ENCODE data around the gene C1orf35. TPM values are rescaled to one million over a fixed set of nuclear protein-coding genes. Genes with fewer than 3 reads are reported as not detected.
A peak's percentile ranks its signal among the peaks of the same experiment; 100 is the strongest.

The C1orf35 gene
- total RNA-seq, 1 donor from 2014 or later = 12.4 TPM

- Histone ChIP-seq H3K4me3 (no peak overlapping the region), H3K27ac (peak overlapping the region; percentile 88), H3K9me3 (no peaks in the 10 kb centered on the region), H3K27me3 (ENCODE audit: low read depth) (no peaks in the 10 kb centered on the region), H3K36me3 (peaks cover 46% of the 10 kb centered on the region), H3K4me1 (peaks cover 70% of the 10 kb centered on the region)
- ATAC-seq = no peak
- no peak for TF ChIP-seq CTCF (IDR thresholded peaks at IDR 0.05)
- DNase-seq = no peak
- intact Hi-C loops (cut with DNase I) = no loop called here
Measured at GRCh38 chr1:228147768-228148167, 44.6 kb upstream of the C1orf35 start.

- no peak for TF ChIP-seq CTCF (IDR thresholded peaks at IDR 0.05)
- DNase-seq = no peak
- H3K4me1 ChIP-seq = peaks cover 76% of the 10 kb centered on the region
Measured at GRCh38 chr1:228147151-228147693, 44.1 kb upstream of the C1orf35 start.

GRCh38 chr1:228146417-228147150 is 43.5 kb upstream of the C1orf35 start:
- no peak for DNase-seq
- ATAC-seq = no peak

More at GRCh38 chr1:228147151-228147693, 44.1 kb upstream of the C1orf35 start:
- no peak for ATAC-seq
- peaks cover 47% of the 10 kb centered on the region for H3K36me3 ChIP-seq
- H3K4me3 ChIP-seq = no peak overlapping the region
- H3K9me3 ChIP-seq = no peaks in the 10 kb centered on the region
- H3K27me3 ChIP-seq (ENCODE audit: low read depth) = no peaks in the 10 kb centered on the region
- peak overlapping the region; percentile 88 for H3K27ac ChIP-seq
- intact Hi-C loops (cut with DNase I) = no loop called here

GRCh38 chr1:228145463-228146416 is 42.6 kb upstream of the C1orf35 start:
- no peak overlapping the region for H3K4me3 ChIP-seq
- peaks cover 77% of the 10 kb centered on the region for H3K4me1 ChIP-seq
- intact Hi-C loops (cut with DNase I) = no loop called here
- no peaks in the 10 kb centered on the region for H3K27me3 ChIP-seq (ENCODE audit: low read depth)
- no peak for TF ChIP-seq CTCF (IDR thresholded peaks at IDR 0.05)
- DNase-seq (no peak), ATAC-seq (no peak)
- H3K27ac ChIP-seq = no peak overlapping the region
- H3K9me3 ChIP-seq = no peaks in the 10 kb centered on the region
- H3K36me3 ChIP-seq = peaks cover 57% of the 10 kb centered on the region

More at GRCh38 chr1:228146417-228147150, 43.5 kb upstream of the C1orf35 start:
- Histone ChIP-seq H3K27ac (no peak overlapping the region), H3K4me1 (peaks cover 77% of the 10 kb centered on the region), H3K9me3 (no peaks in the 10 kb centered on the region), H3K36me3 (peaks cover 54% of the 10 kb centered on the region), H3K27me3 (ENCODE audit: low read depth) (no peaks in the 10 kb centered on the region), H3K4me3 (no peak overlapping the region)
- intact Hi-C loops (cut with DNase I) = no loop called here
- TF ChIP-seq CTCF (IDR thresholded peaks at IDR 0.05) = no peak

- peaks cover 69% of the 10 kb centered on the region for H3K4me1 ChIP-seq
- no peak overlapping the region for H3K27ac ChIP-seq
- no peaks in the 10 kb centered on the region for H3K9me3 ChIP-seq
- peaks cover 56% of the 10 kb centered on the region for H3K36me3 ChIP-seq
- H3K4me3 ChIP-seq = no peak overlapping the region
- DNase-seq (no peak), ATAC-seq (no peak)
- H3K27me3 ChIP-seq (ENCODE audit: low read depth) = no peaks in the 10 kb centered on the region
- TF ChIP-seq CTCF (IDR thresholded peaks at IDR 0.05) = no peak
- intact Hi-C loops (cut with DNase I) = no loop called here
Measured at GRCh38 chr1:228144993-228145343, 41.8 kb upstream of the C1orf35 start.
